Skeletal muscle cell (primary cell): ENCODE data around the gene SCGB3A2.
"Not testable (repeated sequence)": the region's sequence is repeated elsewhere in the genome, so short reads cannot be mapped to it uniquely, and the experiment has no call there.

Experiments
- DNase-seq: peaks from one replicate; pipeline ENCODE4 v3.0.0-alpha.2; 2010; ENCODE audit warnings: low read depth
- H3K4me3 ChIP-seq: 2 replicates; pipeline ENCODE4 v1.5.1; 2011; ENCODE audit warnings: low read depth, mild to moderate bottlenecking, control low read depth, low read length, moderate library complexity

Gene SCGB3A2

DNA sequence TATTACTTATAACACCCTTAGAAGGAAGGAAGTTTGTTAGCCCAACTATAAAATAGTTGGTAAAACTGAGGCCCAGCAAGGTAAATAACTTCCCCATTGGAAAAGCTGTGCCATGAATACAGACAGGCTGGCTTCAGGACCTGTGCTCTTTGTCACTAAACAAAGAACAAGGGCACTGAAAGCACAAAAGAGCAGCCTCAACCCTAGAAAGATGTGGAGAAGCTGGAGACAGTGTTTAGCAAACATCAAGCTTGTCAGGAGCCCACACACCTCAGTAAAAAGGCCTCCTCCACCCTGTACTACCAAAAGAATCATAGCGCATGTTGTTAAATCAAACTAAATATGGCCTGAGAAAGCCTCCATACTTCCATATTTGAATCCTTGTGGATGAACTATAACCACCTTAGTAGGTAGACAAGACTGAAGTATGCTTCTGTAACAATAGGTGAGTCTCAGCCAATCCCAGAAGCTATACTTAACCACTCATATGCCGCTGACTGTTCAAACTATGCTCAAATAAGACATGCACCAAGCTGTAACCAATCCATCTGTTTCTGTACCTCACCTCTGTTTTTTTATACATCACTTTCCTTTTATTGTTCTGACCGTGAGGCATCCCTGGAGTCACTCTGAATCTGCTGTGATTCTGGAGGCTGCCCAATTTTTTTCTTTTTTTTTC, 18.4 kb upstream of the SCGB3A2 start:
- no peak overlapping the region for H3K4me3 ChIP-seq
- no peak for DNase-seq

DNA sequence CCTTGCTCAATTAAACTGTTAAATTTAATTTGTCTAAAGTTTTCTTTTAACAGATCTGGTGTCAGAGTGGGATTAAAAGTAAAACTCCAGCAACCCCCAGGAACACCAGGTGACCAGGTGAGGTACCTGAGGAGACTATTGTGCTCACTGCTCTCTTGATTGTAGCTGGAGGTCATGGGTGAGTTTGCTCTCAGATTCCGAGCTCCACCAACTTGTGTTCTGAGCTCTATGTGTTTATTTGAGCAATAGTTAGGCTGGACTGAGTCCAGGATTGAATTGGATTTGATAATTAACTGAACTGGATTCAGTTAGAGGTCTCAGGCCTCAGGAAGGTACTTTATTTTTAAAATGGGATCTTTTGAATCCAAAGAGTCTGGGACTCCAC, 17.9 kb upstream of the SCGB3A2 start:
- H3K4me3 ChIP-seq = no peak overlapping the region
- no peak for DNase-seq

DNA sequence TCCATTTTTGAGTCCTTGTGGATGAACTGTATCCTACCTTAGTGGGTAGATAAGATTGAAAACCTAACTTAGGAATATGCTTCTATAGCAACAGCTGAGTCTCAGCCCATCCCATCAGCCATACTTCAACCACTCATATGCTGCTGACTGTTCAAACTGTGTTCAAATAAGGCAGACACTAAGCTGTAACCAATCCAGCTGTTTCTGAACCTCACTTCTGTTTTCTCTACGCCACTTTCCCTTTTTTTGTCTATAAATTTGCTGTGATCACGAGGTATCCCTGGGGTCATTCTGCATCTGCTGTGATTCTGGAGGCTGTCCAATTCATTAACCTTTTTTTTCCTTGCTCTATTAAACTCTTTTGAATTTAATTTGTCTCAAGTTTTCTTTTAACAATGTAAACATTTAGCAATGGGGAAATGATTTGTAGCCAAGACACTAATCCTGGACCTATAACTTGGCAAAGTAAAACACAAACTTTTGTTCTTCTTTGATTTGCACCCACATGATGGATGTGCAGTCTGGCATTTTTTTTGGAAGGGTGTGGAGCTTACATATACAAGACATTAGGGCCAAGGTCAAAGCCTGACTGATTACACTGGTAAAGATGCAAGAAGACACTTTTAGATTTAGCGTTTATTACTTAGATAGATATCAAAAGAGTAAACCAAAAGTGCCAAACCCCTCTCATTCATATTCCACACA, 14.9 kb upstream of the SCGB3A2 start:
- DNase-seq = no peak

GRCh38 chr5:147869112-147869511, 9.4 kb upstream of the SCGB3A2 start:
- no peak overlapping the region for H3K4me3 ChIP-seq
- no peak for DNase-seq

More for the DNA sequence above, 14.9 kb upstream of the SCGB3A2 start:
- no peak overlapping the region for H3K4me3 ChIP-seq

DNA sequence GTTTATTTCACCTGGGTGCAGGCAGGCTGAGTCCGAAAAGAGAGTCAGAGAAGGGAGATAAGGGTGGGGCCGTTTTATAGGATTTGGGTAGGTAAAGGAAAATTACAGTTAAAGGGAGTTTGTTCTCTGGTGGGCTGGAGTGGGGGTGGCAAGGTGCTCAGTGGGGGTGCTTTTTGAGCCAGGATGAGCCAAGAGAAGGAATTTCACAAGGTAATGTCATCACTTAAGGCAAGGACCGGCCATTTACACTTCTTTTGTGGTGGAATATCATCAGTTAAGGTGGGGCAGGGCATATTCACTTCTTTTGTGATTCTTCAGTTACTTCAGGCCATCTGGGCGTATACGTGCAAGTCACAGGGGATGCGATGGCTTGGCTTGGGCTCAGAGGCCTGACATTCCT, 8.6 kb upstream of the SCGB3A2 start:
- not testable (repeated sequence) for DNase-seq, H3K4me3 ChIP-seq

DNA sequence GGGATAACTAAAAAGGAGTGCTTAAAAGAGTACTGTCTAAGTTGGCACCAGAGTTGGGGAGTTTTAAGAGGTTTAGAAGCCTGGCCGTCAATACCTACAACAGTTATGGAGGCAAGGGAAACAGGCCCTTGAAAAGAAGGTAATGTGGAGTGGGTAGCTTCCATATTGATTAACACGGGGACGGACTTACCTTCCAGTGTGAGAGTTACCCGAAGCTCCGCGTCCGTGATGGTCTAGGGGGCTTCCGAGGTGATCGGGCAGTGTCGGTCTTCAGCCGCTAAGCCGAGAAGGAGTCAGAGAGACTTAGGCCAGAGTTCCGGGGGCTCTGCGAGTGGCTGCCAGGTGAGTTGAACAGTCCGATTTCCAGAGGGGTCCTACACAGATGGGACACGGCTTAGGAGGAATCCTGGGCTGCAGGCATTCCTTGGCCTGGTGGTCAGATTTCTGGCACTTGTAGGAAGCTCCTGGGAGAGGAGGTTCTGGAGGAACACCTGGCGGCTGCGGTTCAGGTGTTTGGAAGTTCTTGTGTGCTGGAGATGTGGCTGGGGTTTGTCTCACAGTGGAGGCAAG, 6.4 kb upstream of the SCGB3A2 start:
- H3K4me3 ChIP-seq, DNase-seq: not testable (repeated sequence)

GRCh38 chr5:147872744-147873435, 5.6 kb upstream of the SCGB3A2 start:
- H3K4me3 ChIP-seq, DNase-seq: not testable (repeated sequence)

DNA sequence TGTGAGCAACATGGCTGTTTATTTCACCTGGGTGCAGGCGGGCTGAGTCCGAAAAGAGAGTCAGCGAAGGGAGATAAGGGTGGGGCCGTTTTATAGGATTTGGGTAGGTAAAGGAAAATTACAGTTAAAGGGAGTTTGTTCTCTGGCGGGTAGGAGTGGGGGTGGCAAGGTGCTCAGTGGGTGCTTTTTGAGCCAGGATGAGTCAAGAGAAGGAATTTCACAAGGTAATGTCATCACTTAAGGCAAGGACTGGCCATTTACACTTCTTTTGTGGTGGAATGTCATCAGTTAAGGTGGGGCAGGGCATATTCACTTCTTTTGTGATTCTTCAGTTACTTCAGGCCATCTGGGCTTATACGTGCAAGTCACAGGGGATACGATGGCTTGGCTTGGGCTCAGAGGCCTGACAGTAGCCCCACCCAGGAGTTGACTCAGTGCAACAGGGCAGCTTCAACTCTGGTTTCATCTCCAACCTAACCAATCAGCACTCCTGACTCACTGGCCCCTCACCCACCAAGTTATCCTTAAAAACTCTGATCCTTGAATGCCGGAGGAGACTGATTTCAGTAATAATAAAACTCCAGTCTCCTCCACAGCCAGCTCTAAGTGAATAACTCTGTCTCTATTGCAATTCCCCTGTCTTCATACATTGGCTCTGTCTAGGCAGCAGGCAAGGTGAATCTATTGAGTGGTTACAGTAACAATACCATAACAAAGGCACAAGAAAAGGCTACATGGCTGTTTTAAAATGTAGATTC, 4.2 kb upstream of the SCGB3A2 start:
- not testable (repeated sequence) for H3K4me3 ChIP-seq, DNase-seq

- no peak for DNase-seq
- H3K4me3 ChIP-seq = no peak overlapping the region
Observed at GRCh38 chr5:147874910-147875367, 3.6 kb upstream of the SCGB3A2 start.

- H3K4me3 ChIP-seq = no peak overlapping the region
- DNase-seq = no peak
Observed at GRCh38 chr5:147876141-147876540, 2.4 kb upstream of the SCGB3A2 start.

- no peak for DNase-seq
- H3K4me3 ChIP-seq = no peak overlapping the region
Observed at GRCh38 chr5:147876626-147877025, 1.9 kb upstream of the SCGB3A2 start.

DNA sequence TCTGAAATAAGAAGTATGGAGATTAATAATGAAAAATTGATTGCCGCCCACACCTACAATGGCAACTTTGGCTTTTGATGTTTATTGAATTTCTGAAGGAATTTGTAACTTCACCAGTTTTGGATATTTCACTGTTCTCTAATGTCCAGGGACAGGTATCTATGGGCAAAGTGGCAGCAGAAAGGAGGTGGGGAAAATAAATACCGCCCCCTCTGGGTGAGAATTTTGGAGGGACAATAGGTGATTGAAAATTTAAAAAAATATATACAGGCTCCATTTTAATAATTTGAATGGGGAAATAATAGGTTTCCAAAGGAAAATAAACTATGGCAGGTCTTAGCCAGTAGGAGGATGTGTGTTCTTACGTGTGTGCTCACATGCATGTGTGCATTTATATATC, 1.3 kb downstream of the SCGB3A2 start:
- H3K4me3 ChIP-seq = no peak overlapping the region
- no peak for DNase-seq

- DNase-seq = no peak
Observed at GRCh38 chr5:147880487-147880886, 2.0 kb downstream of the SCGB3A2 start.

DNA sequence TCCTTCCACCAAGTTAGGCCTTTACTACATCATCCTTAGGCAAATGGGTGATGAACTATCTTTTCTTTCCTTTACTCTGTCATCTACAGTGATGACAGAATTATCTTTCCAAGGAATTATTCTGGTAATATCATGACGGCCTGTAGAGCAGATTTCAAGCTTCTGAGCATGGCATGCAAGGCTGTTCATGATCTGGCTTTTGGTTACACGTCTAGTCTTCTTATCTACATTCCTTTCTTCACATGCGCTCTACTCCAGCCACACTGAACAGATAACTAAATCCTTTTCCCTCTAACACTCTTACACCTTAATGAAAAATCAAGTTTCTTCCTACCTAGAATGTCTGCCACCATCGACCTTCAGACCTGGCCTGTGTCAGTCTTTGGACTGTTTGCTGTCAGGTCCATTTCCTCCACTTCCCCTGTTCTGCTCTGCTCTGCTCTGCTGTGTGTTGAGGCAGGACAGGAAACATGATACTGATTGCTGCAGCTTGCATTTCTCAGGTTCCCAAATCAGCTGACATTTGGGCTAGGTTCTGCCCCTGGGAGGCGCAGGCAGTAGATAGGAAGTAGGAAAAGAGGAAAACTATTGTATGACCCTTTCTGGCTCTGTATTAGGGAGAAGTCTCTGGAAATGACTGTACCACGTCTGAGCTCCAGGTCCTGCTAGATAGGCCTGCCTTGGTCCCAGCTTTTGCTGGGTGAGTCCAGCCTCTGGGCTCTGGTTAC, 4.2 kb downstream of the SCGB3A2 start:
- H3K4me3 ChIP-seq = no peak overlapping the region

More at GRCh38 chr5:147880487-147880886, 2.0 kb downstream of the SCGB3A2 start:
- H3K4me3 ChIP-seq = no peak overlapping the region

DNA sequence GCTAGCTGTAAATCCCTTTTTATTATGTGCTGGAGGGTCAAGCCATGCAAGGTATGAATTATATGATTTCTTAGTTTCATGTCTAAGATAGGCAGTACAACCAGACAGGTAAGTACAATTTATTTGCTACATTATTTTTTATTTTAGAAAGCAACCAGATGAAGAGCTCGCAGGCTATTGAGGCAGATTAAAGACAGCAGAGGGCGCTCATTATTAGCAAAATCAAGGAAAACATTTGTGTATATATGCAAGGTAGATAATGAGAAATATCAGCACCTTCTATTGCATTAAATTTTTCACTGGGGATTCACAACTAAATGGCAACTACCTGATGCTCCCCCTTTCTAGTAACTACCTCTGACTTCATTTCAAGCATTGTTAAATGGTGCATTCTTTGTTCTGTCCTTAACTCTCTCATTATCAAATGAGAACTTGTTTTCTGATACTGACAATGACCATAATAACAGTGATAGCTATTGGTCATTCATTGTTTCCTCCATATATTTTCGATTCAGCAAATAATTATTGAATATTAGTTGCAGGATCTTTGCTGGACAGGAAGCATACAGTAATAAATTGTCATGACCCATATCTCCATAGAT, 8.6 kb downstream of the SCGB3A2 start:
- no peak overlapping the region for H3K4me3 ChIP-seq
- DNase-seq = no peak

More for the DNA sequence above, 4.2 kb downstream of the SCGB3A2 start:
- no peak for DNase-seq

GRCh38 chr5:147887930-147888329, 9.4 kb downstream of the SCGB3A2 start:
- no peak overlapping the region for H3K4me3 ChIP-seq
- DNase-seq = no peak

- no peak for DNase-seq
Observed at GRCh38 chr5:147892696-147893296, 14.3 kb downstream of the SCGB3A2 start.

GRCh38 chr5:147893820-147894219, 15.3 kb downstream of the SCGB3A2 start:
- H3K4me3 ChIP-seq = no peak overlapping the region
- DNase-seq = no peak

More at GRCh38 chr5:147892696-147893296, 14.3 kb downstream of the SCGB3A2 start:
- no peak overlapping the region for H3K4me3 ChIP-seq
